Right renal cortex interstitium (tissue), 3 donors: ENCODE results near the gene TAPBP. TPM values are rescaled to one million over a fixed set of nuclear protein-coding genes. Genes with fewer than 3 reads are reported as not detected.

Experiments used
- DNase-seq, 3 donors: peaks; one replicate each; pipeline ENCODE4 v3.0.0-alpha.2; 2013; ENCODE audit warnings: low read depth in 3 of 3, low spot score in 2 of 3
- polyA plus RNA-seq, 3 donors: library from polyadenylated mRNA; unstranded; fragments of 120-200 nt; gene quantifications; one replicate each; pipeline ENCODE4 v1.2.1, GENCODE V29; 2013; ENCODE audit not compliant: insufficient read length in 3 of 3

The TAPBP gene
- polyA plus RNA-seq, 3 donors: 29.9 to 32.4 (median 31.7) TPM

- DNase-seq: no peak
These were observed 6.7 kb upstream of the TAPBP start for GRCh38 chr6:33320315-33321181.

- DNase-seq: no peak
These were observed 6.0 kb upstream of the TAPBP start for GRCh38 chr6:33319939-33320314.

- DNase-seq: no peak
These were observed 4.7 kb upstream of the TAPBP start for GRCh38 chr6:33318426-33319073.

GRCh38 chr6:33317669-33318425, 4.0 kb upstream of the TAPBP start, which contains the start of gene ZBTB22:
Gene ZBTB22 (minus strand): TSS chr6:33317744. CDS start chr6:33316916, 828 bp downstream.
- peak; percentile 96 to 100 (median 99) for DNase-seq

GRCh38 chr6:33317419-33317668, 3.5 kb upstream of the TAPBP start:
- no peak for DNase-seq

GRCh38 chr6:33316603-33317418, 2.9 kb upstream of the TAPBP start:
- DNase-seq: no peak

GRCh38 chr6:33315793-33316602, 2.1 kb upstream of the TAPBP start:
- no peak for DNase-seq

- no peak for DNase-seq
These were observed 1.3 kb upstream of the TAPBP start for GRCh38 chr6:33314943-33315792.

- peak in 1 of 3 donors; percentile 47 for DNase-seq
These were observed 651 bp upstream of the TAPBP start for GRCh38 chr6:33314515-33314942.

- no peak for DNase-seq
These were observed 671 bp downstream of the TAPBP start for GRCh38 chr6:33313105-33313708.

GRCh38 chr6:33312361-33313104, 1.3 kb downstream of the TAPBP start:
- peak in 1 of 3 donors; percentile 41 for DNase-seq

GRCh38 chr6:33306356-33306755, 7.5 kb downstream of the TAPBP start:
- no peak for DNase-seq

GRCh38 chr6:33305052-33305451, 8.8 kb downstream of the TAPBP start:
- DNase-seq: no peak

- DNase-seq: no peak
These were observed 9.7 kb downstream of the TAPBP start for GRCh38 chr6:33304216-33304615.

GRCh38 chr6:33301877-33302276, 12.0 kb downstream of the TAPBP start:
- no peak for DNase-seq

GRCh38 chr6:33299237-33299944, 14.5 kb downstream of the TAPBP start:
- peak in 2 of 3 donors; percentile 84 to 91 for DNase-seq

GRCh38 chr6:33298773-33299236, 15.1 kb downstream of the TAPBP start, which contains the start of gene RGL2:
Gene RGL2 (minus strand): TSS chr6:33298942. CDS start chr6:33298610, 332 bp downstream.
- DNase-seq: no peak
